GM12874 (cell line): ENCODE data around the gene SOD3.

Source experiments
- CTCF ChIP-seq: IDR thresholded peaks from 2 replicates; pipeline ENCODE4 v1.5.1; 2011; ENCODE audit warnings: low read depth, mild to moderate bottlenecking, control low read depth, low read length, moderate library complexity; ENCODE audit not compliant: insufficient read depth

SOD3 gene

GRCh38 chr4:24813732-24814131 is 18.4 kb downstream of the SOD3 start:
- TF ChIP-seq CTCF, result no peak

GRCh38 chr4:24816797-24817196 is 21.4 kb downstream of the SOD3 start:
- TF ChIP-seq CTCF, result no peak

GRCh38 chr4:24820541-24820940 is 25.2 kb downstream of the SOD3 start:
- TF ChIP-seq CTCF, result no peak

GRCh38 chr4:24824720-24825119 is 29.3 kb downstream of the SOD3 start:
- no peak for TF ChIP-seq CTCF

GRCh38 chr4:24831637-24832036 is 36.3 kb downstream of the SOD3 start:
- TF ChIP-seq CTCF, result no peak

GRCh38 chr4:24835696-24836095 is 40.3 kb downstream of the SOD3 start:
- no peak for TF ChIP-seq CTCF

GRCh38 chr4:24836661-24837242 is 41.4 kb downstream of the SOD3 start:
- no peak for TF ChIP-seq CTCF
